HPDE6-E6E7 (cell line): ENCODE data around the gene ACMSD.
A peak's percentile ranks its signal among the peaks of the same experiment; 100 is the strongest.
"Not testable (repeated sequence)": the region's sequence is repeated elsewhere in the genome, so short reads cannot be mapped to it uniquely, and the experiment has no call there.

Experiments used
- DNase-seq: peaks from one replicate; pipeline ENCODE4 v3.0.0; 2011; ENCODE audit warnings: missing footprints; ENCODE audit errors: extremely low spot score

Gene ACMSD

GRCh38 chr2:134906726-134907125 is 68.3 kb downstream of the ACMSD start:
- DNase-seq: no peak

GRCh38 chr2:134907441-134908116 is 69.2 kb downstream of the ACMSD start:
- not testable (repeated sequence) for DNase-seq

GRCh38 chr2:134910763-134911399 is 72.5 kb downstream of the ACMSD start:
- no peak for DNase-seq

DNA sequence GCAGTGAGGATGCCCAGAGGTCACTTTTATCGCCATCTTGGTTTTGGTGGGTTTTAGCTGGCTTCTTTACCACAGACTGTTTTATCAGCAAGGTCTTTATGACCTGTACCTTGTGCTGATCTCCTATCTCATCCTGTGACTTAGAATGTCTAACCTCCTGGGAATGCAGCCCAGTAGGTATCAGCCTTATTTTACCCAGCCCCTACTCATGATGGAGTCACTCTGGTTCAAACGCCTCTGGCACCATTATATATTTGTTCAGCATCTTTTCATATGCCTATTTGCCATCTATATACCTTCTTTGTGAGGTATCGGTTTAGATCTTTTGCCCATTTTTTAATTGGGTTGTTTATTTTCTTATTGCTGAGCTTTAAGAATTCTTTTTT is 73.0 kb downstream of the ACMSD start:
- DNase-seq: no peak

- no peak for DNase-seq
Observed at GRCh38 chr2:134912361-134912760, 73.9 kb downstream of the ACMSD start.

GRCh38 chr2:134917360-134917865 is 79.0 kb downstream of the ACMSD start:
- DNase-seq: no peak

GRCh38 chr2:134917888-134918525 is 79.6 kb downstream of the ACMSD start:
- DNase-seq: peak; percentile 69

- peak; percentile 98 for DNase-seq
Observed at GRCh38 chr2:134918526-134919340, 80.3 kb downstream of the ACMSD start, which contains the start of gene CCNT2. CCNT2 (plus strand) TSS chr2:134918822; CDS start chr2:134918855, 33 bp downstream.

DNA sequence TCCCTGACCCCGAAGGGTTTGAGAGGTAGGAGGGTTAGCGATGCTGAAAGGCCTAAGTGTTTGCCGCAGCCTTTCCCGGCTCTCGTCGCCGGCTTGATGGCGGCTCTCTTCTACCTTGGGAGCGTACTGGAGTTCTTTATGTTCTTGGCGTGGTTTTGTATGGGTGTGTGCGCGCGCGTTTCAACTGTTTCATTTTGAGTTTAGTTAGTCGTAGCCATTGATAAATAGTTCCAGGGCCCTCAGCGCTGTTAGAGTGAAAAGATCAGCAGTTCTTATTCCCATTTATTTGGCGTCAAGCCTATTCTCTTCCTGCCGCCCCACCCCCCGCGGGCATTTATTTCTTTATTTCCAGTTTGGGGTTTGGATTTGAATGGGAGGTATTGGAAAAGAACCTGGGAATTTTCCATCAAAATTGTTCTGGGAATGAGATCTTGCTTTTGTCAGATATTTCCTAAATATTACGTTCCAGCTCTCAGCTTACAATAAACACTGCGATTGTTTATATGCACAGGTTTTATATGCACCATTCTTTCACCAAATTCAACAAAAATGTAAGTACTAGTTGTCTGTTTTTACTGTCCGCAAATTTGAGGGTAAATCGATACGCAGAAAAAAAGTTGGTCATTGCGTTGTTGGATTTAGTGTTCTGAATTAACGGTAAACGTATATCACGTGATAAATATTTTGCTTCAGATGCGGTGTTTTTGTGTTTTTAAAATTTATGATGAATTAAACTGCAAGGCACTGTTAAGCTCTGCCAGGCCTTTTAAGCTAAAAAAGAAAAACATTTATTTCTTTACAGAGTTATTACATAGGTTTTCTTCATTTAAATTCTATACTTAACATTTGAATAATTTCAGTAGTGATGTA is 81.2 kb downstream of the ACMSD start:
- DNase-seq: no peak

DNA sequence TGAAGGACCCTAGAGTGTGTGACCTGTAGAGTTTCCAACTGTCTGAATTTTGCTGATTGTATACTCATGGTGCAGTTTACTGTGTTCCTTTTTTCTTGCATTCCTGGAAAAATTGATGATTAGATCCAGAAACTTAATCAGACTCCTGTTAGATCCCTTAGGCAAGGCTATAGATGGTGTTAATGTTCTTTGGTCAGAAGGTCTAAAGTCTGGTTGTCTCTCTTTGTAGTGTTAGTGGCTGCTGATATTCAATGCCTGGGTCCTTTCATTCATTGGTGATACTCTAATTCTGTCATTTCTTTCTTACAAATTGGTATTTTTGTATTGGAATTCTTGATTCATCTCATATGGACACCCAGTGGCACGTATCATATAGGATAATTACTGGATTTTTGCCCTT is 86.5 kb downstream of the ACMSD start:
- DNase-seq: no peak

- no peak for DNase-seq
Observed at GRCh38 chr2:134926231-134926931, 88.0 kb downstream of the ACMSD start.

- DNase-seq: no peak
Observed at GRCh38 chr2:134927195-134927594, 88.8 kb downstream of the ACMSD start.

DNA sequence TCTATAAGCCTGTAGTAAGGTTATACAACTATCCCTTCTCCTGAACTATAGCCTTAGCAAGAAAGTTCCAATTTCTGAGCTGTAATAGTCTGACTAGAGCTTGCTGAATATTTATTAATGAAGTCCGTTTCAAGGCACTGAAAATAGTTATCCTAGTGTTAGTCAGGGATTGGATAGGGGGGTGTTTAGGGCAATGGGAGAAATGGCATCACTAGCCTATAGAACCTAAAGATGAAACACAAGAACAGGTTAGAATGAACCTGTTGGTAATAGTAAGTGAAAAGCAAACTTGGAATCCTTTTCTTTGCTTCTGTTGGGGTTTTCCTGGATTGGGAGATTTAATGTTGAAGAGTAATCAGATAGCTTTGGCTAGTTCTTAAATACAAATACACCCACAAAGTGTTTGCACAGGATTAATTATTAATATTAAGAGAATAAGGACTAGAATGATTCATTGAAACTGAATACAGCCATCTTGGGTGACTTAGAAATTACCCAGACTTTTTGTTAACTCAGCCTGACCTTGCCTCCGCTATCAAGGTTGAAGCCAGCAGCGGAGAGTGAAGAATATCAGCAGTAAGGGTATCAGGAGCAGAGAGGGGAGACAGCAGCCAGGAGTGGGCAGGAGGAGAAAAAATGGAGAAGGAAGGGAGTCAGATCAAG is 94.6 kb downstream of the ACMSD start:
- DNase-seq: no peak

DNA sequence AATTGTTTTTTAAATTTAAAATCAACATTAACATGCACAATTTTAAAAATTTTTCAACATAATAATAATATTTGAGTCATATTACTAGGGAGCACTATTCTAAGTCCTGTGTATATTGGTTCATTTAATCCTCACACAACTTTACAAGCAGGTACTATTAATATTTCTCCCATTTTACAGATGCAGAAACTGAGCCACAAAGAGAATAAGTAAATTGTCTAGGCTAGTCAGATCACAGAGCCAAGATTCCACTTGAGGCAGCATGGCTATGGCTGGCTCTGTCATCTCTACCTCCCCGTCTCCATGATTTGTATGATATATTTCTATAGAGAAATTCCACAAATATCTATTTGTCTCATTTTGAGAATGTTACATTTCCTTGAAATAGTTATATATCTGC is 95.3 kb downstream of the ACMSD start:
- no peak for DNase-seq

DNA sequence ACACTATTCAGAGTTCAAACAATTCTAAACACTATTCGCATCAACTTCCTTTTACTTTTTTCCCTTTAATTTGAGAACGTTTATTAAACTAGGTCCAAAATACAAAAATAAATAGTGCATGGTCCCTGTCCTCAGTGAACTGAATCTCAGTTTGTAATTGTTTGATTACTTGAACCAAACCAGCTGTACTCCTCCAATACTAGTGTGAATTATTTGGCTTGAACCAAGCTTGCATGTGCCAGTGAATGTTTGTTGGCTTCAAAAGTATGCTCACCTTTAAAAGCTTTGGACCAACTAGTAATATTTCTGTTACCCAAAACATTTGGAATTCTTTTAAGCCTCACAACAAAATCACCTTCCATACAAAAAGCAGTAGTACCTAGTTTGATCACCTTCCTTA is 95.7 kb downstream of the ACMSD start:
- no peak for DNase-seq

DNA sequence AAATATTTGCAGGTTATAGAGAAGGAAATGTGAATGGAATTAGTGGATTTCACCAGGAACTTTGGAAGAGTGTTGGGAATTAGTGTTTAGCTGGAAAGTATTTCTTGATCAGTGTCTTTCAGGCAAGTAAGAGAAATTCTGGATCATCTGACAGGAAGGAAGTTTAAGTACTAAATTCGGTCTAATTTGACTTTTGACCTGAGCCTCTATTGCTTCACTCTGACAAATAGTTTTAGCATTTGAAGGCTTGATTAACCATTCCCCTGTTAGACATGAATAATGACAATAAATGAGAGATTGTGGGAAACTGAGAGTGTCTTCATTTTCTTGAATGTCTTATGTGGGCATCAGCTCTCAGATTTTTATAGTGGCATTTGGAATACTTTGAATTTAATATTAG is 96.2 kb downstream of the ACMSD start:
- no peak for DNase-seq

GRCh38 chr2:134936691-134937090 is 98.3 kb downstream of the ACMSD start:
- DNase-seq: no peak

DNA sequence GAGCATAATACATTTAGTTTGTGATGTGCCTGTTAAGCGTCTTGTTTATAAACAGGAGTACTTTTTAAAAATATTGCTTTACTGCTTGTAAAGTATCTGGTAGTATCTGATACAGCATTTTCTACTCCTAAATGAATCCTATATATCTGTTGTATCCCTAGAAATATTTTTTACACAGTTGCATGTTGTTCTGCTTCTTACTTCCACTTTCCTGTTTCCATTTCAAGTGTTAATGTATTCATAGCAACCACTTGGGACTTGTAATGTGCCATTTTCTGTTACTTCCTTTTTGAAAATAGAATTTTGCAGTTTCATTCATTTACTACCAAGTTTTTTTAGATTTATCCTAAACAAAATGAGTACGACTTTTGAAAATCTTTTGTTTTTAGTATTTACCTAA is 105.1 kb downstream of the ACMSD start:
- DNase-seq: no peak

DNA sequence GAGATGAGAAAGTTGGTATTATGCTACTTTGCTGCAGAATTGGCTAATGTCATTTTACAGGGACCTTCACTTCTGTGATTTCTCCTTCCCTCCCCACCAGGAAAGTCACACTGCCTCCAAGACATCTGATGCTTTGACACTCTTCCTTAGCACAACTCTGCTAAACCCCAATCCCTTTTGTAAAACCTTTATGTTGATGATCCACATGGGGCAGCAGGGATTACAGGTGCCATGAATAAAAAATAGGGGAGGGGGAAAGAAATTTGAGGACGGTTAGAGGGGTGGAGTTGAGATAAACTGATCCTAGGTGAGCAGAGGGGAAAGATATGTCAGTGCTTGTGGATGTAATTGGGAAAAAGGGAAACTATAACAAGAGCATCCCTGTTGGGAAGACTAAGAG is 106.6 kb downstream of the ACMSD start:
- no peak for DNase-seq

DNA sequence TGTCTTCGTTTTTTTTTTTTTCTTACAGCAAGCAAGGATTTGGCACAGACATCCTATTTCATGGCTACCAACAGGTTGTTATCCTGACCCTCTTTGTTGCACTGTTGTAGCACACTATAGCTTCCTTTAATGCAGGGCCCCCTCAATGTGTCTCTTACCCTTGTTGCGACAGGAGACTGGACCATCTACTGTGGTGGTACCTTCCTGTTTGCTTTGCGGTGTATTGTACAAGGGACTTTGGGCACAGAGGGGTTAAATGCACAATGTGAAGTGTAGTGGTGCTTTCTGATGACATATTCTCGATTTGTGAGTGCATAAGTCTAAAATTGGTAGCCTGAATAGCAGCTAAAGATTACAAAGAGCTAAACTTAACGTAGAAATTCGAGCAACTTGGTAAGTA is 107.7 kb downstream of the ACMSD start:
- no peak for DNase-seq
